ENCODE data around the gene CCM2L.

CCM2L gene

DNA sequence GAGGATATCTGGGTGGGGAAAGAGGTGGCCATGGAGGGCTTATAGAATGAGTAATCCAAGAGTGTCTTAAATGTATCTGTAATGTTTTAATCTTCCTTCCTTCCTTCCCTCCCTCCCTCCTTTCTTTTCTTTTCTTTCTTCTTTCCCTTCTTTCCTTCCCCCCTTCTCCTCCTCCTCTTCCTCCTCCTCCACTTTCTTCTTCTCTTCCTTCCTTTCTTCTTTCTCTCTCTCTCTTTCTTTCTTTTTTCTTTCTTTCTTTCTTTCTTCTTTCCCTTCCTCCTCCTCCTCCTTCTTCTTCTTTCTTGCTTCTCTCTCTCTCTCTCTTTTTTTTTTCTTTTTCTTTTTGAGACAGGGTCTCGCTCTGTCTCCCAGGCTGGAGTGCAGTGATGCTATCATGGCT is 49.0 kb downstream of the CCM2L start:
- DNase-seq (ENCODE audit: low spot score), result no peak

DNA sequence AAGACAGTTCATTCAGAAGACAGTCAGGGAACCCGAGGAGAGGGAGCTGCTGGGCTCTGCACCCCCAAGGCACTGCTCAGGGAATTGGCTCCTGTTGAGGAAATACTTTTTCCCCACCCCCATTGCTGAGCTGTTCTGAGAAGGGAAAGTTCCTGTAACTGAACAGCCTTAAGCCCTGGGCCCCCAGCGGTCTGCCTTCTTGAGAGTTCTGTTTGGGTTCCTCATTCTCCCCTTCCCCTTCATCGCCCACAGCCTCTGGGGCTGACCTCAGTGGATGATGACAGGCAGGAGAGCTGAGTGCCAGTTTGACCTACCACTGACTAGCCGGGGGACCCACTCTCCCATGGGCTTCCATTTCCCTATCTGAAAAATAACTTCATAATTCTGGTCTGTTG is 52.5 kb downstream of the CCM2L start:
- DNase-seq (ENCODE audit: low spot score), result peak; percentile 47

DNA sequence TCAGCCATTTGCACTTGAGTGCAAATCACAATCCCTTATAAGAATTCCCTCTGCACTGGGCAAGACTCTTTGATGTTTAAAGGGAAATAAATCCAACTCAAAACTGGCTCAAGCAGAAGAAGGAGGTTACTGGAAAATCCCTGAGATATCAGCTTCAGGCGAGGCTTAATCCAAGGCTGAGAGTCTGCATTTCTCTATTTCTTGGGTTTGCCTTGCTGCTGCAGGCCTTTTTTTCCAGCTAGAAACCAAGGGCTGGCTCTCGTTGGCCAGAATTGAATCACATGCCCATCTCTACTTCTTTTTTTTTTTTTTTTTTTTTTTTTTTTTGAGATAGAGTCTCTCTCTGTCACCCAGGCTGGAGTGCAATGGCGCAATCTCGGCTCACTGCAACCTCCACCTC is 53.5 kb downstream of the CCM2L start:
- DNase-seq (ENCODE audit: low spot score), result no peak

DNA sequence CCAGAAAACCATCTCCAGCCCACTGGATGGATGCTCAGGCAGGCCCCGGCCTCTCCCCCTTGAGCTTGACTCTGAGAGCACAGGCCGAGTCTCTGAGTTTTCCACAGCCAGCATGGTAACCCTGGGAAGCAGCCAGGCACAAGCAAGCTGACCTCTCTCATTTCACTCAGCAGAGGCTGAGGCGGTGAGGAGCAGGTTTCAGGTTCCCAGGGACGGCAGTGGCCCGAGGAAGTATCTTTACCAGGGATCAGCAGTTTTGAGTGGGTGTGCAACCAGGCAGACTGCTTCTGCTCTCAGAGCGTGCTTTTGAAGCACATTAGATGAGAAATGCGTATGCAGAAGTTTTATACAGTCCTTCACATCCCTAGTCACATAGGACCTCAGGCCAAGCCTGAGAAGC is 54.4 kb downstream of the CCM2L start:
- DNase-seq (ENCODE audit: low spot score), result no peak

DNA sequence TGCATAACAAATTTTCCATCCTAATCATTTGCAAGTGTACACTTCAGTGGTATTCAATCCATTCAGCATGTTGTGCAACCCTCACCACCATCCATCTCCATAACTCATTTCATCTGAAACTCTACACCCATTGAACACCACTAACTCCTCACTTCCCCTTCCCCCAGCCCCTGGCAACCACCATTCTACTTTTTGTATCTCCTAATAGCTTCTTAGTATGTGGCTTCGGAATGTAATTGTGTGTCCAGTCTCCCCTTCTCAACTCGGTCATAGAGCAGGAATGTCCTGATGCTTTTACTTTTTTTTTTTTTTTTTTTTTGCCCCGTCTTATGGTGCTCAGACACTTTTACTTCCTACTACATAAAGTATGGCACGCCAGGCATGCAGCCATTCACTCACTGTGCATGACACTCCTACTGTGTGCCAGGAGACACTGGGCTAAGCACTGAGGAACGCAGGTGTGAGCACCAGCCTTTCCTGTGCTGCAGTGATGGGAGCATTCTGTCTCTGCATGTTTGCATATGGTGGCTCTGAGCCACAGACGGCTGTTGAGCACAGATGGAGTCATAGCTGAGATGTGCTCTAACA is 57.1 kb downstream of the CCM2L start:
- no peak for DNase-seq (ENCODE audit: low spot score)

DNA sequence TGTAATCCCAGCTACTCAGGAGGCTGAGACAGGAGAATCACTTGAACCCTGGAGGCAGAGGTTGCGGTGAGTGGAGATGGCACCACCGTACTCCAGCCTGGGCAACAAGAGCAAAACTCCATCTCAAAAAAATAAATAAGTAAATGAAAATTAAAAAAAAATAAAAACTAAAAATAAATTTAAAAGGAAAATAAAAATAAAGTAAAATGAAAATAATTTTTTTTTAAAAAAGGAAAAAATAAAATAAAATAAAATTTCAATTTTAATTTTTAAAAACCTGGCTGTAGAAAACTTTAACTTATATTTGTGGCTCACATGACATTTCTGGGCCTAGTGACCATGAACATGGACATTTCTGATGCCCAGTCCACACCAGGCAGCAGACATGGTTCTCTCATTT is 57.9 kb downstream of the CCM2L start:
- DNase-seq (ENCODE audit: low spot score), result no peak

DNA sequence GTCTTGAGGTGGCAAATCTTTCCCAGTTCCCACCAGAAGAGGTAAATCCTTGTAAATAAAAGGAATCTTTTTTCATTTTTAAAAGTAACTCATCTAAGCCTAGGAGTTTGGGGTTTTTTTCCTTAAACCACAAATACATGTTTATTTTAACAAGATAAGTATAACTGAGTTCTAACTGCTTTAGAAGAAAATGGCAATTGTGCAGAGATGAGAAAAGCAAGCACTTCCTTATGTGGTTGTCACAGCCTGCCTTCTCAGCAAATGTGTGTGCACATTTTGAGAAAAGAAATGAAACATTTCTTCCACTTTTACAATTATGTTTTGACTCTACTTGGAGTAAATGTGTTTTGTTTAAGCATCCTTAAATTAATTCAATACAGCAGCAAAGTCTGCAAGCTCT is 59.5 kb downstream of the CCM2L start:
- no peak for DNase-seq (ENCODE audit: low spot score)

DNA sequence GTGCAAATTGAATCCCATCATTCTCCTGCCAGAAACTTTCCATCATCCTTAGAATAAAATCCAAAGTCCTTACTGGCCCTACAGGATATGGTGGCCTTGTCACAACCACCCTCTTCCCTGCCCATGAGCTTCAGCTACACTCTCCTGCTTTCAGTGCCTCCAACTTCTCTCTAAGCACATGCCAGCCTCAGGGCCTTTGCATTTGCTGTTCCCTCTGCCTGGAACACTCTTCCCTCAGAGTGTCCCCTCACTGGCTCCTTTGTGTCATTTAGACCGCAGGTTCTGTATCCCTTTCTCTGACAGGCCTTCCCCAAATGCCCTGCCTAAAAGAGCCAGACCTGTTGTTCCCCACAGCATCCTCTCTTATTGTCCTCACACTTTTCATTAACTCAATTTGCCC is 60.0 kb downstream of the CCM2L start:
- DNase-seq (ENCODE audit: low spot score), result no peak

DNA sequence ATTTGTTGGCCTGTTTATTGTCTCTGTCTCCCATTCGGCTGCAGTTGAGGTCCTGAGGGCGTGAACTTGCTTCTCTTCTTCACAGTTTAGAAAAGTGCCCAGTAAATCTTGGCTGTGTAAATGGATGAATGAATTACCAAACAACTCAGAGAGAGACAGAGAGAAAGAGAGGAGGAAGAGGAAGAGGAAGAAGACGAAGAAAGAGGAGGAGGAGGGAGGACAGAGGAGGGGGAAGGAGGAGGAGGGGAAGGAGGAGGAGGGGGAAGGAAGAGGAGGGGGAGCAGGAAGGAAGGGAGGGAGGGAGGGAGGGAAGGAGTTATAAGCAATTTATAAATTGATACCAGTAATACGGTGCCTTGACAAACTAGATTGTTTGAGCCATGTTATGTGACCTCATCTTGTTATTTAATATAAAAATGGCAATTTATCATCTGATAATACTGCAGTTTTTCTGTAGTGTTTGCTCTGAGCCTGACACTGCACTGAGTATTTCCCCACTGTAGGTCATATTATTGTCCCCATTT is 60.5 kb downstream of the CCM2L start:
- no peak for DNase-seq (ENCODE audit: low spot score)

DNA sequence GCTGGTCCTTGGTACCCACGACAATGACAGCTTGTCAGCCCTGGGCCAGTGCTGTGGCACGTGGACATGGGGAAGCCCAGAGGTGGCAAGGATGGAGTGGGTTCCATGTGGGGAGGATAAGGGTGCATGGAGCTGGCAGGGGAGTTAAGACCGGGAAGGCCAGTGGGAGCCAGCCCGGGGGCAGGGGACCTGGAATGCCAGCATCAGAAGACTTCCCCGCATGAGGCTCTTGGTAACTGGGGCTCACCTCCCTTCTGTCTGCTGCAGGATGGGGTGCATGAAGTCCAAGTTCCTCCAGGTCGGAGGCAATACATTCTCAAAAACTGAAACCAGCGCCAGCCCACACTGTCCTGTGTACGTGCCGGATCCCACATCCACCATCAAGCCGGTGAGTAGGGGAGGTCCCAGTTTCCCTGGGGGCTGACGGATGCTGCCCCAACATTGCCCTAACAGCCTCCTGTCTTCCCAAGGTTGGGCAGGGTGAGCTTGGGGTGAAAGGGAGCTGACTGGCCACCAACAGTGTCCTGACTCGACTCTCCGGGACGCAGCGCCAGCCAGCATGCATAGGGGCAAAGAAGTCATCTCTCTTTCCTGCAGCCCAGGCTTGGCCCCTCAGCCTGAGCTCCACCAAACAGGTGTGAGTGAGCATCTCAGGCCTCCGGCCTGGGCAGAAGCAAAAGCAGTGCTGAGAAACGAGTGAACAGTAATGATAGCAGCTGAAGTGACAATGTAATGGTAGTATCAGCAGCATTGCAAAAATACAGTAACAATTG is 61.3 kb downstream of the CCM2L start:
- no peak for DNase-seq (ENCODE audit: low spot score)

DNA sequence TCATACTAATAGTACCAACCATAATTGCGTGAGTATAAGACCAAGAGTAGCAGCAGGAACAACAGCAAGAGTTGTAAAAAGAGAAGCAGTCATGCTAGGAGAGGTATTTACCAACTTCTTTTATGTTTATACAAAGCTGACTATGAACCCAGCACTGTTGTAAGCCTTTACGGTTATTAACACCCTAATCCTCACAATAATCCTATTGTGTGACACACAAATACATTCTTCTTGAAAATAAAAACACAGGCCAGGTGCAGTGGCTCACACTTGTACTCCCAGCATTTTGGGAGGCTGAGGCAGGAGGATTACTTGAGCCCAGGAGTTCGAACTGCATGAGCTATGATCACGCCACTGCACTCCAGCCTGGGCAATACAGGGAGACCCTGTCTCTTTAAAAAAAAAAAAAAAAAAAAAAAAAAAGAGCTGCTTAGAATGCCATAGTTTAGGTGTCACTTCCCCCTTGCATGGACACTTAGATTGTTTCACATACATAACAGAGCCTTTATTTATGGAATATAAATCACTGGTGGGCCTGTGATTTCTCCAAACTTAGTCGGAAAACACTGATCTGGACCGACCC is 62.0 kb downstream of the CCM2L start:
- DNase-seq (ENCODE audit: low spot score), result no peak

DNA sequence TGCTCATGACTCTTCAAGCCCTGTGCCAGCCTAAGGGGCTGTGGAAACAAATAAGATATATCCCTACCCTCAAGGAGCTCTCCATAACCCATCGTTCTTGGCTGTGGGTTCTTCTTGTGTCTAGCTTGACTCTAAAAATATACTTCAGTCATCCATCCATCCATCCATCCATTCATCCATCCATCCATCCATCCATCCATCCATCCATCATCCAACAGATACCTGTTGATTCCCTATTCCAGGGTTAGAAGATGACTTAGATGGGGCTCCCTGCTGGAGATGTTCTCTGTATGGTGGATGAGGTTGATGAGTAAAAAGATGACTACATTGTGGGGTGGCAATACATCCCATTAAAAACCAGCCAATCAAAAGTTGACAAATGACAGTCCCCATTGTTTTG is 65.3 kb downstream of the CCM2L start:
- DNase-seq (ENCODE audit: low spot score), result no peak

DNA sequence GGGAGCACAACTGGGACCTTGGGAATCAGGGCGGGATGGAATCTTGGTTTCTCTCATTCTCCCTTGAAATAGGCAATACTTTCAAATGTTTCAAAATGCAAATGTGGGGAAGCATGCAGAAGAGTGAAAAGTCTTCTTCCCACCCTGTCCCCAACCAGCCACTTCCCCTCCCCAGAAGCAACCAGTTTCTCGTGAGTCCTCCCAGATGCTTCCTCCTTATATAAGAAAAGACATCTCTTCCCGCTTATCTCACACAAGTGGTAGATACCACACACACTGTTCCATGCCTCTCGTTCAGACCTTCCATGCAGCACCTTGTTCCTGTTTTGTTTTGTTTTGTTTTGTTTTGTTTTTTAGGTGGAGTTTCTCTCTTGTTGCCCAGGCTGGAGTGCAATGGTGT is 67.0 kb downstream of the CCM2L start:
- no peak for DNase-seq (ENCODE audit: low spot score)

DNA sequence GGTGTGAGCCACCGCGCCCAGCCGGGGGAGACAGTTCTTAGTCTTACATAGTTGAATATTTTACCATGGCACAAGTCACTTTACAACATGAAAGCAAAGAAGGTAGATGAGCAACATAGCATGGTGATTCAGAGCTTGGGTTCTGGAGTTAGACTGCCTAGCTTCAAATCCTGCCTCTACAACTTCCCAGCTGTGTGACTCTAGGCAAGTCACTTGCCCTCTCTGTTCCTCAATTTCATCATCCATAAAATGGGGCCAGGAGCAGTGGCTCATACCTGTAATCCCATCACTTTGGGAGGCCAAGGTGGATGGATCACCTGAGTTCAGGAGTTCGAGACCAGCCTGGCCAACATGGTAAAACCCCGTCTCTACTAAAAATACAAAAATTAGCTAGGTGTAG is 68.1 kb downstream of the CCM2L start:
- no peak for DNase-seq (ENCODE audit: low spot score)

DNA sequence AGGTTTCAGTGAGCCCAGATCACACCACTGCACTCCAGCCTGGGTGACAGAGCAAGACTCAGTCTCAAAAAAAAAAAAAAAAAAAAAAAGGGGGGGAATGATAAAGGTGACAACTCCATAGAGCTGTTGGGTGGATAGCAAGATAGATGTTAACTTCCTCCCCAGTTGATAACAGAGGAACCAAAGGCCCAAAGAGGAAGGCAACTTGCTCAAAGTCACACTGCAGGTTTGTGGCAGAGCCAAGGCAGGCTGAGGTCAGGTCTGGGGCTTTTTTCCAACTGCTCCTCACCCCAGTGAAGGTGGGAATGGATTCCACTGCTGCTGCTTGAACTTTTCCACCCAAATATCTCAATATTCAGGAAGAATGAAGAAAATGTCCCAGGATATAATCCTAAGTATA is 68.6 kb downstream of the CCM2L start:
- no peak for DNase-seq (ENCODE audit: low spot score)

DNA sequence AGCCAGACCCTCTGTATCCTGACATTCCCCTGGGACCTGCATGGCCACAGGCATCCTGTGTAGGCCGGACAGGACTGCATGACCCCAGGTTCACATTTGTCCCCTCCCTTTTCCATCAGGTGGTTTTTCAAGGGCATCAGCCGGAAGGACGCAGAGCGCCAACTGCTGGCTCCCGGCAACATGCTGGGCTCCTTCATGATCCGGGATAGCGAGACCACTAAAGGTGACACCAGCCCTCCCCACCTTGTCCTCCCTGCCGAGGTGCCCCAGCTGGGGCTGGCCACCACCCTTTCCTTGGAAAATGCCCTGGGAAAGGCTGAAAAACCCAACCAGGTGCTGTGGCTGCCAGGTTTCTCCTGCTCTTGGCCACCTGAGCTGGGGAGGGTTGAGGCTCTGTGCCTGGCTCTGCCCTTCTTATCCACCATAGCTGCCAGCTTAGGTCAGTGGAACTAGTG is 69.4 kb downstream of the CCM2L start:
- DNase-seq (ENCODE audit: low spot score), result no peak

DNA sequence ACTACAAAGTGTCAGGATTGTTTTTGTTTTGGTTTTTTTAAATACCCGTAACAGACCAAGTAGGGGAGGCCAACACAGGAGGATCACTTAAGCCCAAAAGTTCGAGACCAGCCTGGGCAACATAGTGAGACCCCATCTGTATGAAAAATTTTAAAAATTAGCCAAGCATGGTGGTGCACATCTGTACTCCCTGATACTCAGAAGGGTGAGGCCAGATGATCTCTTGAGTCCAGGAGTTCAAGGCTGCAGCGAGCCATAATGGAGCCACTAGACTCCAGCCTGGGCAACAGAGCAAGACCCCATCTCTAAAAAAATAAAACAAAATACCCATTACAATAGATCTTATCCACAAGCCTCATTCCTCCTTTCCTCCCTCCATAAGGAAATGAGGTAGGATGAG is 70.5 kb downstream of the CCM2L start:
- no peak for DNase-seq (ENCODE audit: low spot score)
